Measurements from ENCODE around the gene ME3.

The ME3 gene

DNA sequence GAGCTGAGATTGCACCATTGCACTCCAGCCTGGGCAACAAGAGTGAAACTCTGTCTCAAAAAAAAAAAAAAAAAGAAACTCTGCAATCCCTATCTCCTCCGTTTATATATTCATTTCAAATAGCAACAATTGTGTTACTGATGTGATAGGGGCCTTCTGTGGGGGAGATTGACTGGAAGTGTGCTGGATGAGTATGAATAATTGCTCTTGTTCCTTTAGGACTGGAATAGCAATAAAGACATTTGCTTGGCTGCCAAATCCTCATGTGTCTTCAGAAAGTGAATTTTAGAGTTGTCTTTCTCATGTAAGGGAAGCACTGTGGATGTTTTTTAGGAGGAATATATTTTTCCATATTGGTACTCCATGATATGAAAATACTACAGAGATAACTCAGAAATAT lies 21.1 kb upstream of the ME3 start:
- in situ Hi-C loops (cut with MboI; ENCODE audit: low sequenced_read_pairs): no loop called here

DNA sequence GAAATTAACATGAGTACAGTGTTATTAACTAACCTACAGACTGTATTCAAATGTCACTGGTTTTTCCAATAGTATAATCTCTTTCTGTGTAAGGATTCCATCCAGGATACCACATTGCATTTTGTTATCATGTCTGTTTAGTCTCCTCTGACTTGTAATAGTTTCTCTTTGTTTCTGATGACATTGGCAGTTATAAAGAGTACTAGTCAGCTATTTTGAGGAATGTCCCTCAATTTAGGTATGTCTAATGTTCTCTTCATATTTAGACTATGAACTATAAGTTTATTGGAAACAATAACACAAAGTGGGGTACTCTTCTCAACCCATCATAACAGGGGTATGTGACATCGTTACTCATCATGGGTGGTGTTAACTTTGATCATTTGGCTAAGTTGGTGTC lies 20.3 kb upstream of the ME3 start:
- in situ Hi-C loops (cut with MboI; ENCODE audit: low sequenced_read_pairs): no loop called here

DNA sequence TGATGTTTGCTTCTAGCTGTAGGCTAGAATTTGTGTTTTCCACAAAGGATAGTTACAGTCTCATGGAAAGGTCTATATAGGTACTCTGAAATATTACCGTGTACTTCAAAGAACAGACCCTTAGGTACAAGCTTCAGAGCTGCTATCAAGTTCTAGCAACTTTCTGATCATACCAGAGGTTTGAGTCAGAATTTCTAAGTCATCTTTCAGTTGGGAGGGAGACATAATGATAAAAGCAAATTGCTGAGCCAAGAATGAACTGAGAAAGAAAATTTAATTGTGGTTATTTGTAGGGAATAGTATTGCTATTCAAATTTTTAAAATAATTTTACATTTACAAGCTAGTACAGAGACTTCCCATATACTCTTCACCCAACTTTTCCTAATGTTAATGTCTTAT lies 19.9 kb upstream of the ME3 start:
- in situ Hi-C loops (cut with MboI; ENCODE audit: low sequenced_read_pairs): no loop called here

DNA sequence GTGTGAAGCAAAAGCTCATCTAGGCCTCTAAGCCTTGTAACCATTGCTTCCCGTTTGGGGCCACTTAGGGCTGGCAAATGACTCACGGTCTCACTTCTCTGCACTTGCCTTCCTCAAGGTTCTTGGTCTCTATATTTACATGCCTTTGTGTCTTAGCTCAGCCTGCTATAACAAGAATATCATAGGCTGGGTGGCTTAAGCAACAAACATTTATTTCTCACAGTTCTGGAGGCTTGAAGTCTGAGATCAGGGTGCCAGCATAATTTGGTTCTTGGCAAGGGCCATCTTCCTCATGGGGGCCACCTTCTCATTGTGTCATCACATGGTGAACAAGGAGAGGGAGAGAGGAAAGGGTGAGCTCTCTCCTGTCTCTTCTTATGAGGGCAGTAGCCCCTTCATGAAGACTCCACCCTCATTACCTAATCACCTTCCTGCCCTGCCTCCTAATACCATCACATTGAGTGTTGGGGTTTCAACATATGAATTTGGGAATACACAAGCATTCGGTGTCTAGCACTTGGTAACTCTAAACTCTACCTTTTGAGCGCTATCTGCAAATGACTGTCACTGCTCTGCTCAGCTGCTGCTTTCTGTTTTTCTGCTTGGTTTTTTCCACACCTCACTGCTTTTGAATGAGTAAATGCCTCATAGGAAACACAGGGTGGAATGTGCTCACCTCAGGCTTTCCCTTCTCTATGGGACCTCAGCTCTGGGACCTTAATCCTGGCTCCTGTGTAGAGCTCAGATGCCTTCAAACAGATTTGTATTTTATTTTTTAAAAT lies 16.2 kb upstream of the ME3 start:
- in situ Hi-C loops (cut with MboI; ENCODE audit: low sequenced_read_pairs): no loop called here

DNA sequence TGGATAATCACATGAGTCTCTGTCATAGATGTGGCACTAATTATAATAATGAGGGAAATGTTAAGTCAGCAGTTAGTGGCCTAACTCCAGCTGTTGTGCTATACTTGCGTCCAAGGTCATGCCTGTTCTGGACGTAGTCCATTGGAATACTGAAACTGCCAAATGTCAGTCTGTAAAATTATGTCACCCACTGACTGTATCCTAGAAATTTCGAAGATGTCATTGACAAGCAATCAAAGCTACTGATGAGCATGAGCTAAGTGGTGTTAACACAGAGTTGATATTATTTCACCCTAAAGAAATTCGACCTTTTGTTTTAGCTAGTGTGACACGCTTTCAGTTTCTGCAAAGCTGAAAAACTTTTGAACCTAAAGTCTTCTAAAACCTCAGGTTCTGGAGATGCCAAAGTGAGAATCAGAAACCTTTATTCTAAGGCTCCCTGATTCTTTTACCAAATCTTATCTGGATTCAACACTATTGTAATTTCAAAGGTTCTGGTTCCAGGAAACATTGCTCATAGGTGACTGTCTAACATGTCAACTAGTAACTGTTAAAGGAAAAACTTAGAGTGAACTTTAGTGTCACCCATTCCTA lies 14.9 kb upstream of the ME3 start:
- in situ Hi-C loops (cut with MboI; ENCODE audit: low sequenced_read_pairs): no loop called here

DNA sequence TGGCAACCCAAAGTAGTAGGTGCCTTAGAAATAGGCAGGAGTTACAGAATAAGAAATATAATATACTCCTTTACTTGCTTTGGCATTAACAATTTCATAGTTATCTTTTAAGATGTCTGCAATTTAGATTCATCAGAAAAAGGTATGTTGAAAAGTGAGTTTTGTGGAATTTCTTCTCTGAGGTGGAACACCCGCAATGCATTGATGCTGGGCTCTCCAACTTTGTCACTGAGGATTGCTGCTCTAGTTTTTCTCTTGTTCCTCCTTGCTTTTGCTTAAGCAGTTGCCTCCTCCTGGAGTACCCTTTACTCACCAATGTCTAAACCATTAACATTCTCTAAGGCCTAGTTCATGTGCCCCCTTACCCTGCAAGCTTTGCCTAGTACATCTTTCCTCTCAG lies 14.1 kb upstream of the ME3 start:
- in situ Hi-C loops (cut with MboI; ENCODE audit: low sequenced_read_pairs): no loop called here

DNA sequence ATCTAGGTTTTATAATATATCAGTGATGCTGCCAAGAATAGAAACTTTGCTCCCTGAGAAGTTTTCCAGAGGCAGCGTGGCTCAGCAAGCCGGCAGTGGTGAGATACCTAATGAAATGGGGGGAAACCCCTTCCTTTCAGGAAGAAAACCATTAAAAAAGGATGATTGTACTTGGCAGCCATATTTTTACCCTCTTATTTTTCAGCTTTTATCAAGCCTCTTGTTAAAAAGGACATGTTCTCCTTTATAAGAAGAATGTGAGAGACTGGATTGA lies 9.0 kb upstream of the ME3 start:
- in situ Hi-C loops (cut with MboI; ENCODE audit: low sequenced_read_pairs): no loop called here

DNA sequence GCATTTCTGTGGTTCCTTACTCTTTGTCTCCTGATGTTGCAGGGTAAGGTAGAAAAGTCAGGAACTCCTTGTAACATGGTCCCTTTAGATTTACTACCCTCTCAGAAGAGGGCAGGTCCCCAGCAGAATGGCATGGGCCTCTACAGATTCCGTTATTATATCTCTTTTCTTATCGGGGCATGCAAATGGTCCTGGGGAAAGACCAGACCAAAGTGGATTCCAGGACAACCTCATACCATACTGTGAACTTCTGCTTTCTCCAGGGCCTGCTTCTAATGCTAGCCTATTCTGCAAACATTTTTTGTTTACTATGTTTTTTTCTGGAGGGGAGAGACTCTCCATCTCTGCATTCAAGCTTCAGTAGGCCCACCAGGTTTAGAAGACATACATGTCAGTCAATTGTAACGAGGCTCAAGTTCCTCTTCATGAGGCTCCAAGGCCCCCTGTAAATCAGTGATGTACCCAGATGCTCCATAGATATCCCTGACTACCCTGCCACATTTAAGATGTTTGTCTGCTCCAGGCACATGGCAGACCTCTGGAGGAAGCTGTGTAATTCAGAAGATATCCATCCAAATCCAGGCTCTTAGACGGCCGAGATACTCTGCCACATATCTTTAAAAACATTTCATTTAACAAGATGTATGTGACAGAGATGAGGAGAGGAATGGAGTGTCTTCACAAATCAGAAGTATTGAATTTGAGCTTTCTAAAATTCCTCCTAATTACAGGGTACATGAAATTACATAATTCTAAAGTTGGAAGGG lies 8.5 kb upstream of the ME3 start:
- in situ Hi-C loops (cut with MboI; ENCODE audit: low sequenced_read_pairs): no loop called here

DNA sequence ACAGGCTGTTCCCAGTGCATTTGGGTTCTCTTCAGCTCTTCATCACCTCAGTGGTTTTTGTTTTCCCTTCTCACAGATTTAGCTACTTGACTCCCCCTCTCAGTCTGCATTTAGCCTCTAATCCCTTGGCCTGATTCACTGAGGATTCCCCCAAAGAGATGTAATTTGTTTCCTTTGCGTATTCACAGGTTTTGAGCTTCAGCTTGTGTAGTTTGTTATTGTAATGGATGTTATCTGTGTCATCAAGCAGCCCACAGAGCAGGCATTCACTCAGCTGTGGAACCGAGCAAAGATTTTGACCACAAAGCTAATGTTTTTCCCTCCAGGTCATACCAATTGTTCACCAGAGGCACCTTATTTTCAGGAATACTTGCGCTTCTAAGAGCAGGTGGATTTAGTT lies 6.4 kb upstream of the ME3 start:
- in situ Hi-C loops (cut with MboI; ENCODE audit: low sequenced_read_pairs): no loop called here

DNA sequence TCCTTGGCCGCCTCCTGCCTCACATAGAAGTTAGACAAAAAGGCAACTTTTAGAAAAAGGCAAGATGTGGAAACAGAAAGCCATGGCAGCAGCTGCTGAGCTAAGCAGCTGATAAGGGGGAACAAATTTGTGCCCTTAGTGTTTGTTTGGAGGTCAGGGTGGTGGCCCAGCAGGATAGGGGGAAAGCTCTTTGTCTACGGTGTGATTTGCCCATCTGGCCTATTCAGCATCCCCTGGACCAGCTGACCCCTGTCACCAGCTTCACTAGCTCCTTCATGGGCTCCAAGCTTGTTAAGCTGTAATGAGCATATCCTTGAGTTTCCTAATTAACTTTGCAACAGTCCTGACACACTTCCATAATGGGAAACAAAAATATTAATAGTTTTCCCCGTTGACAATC lies 5.9 kb upstream of the ME3 start:
- in situ Hi-C loops (cut with MboI; ENCODE audit: low sequenced_read_pairs): no loop called here

DNA sequence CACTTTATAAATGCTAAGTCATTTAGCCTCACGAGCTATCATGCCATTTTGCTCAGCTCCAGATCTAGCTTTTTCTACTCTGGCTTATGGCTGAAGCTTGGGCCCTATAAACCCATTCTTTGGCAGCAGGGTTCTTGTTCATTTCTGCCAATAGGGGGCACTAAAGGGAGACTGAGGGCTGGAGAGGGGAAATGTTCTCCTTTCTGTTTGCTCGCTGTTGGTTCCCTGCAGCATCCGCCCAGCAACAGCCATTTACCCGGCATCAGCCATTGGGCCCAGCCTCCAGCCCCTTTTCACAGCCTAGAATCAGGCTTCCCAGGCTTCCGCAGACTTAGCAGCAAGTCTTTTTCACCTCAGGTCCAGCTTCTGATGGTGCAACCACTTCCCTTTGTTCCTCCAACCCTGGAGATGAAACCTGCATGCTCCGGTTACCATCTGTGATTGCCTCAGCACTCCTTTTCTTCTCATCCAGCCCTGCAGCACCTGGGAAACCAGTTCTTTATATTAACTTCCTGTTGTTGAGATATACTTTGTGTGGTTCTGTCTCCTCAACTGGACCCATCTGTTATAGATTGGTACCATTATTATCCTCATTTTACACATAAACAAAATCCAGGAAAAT lies 4.2 kb upstream of the ME3 start:
- in situ Hi-C loops (cut with MboI; ENCODE audit: low sequenced_read_pairs): no loop called here

DNA sequence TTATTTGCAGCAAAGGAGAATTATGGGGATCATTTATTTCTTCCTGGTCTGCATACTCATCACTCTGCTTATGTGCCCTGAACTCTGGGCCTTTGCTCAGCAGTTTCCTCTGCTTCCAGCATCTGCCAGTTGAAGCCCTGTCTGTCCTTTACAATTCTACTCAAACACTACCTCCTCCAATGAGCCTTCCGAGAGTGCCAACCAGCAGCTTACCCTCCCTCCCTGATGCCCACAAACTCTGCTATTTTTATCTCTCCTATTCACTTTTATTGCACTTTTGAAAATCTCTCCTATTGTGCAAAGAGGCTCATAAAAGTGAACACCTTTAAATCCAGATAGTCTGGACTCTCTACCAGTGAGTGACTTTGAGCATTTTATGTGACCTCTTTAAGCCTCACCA lies 3.6 kb upstream of the ME3 start:
- in situ Hi-C loops (cut with MboI; ENCODE audit: low sequenced_read_pairs): no loop called here

DNA sequence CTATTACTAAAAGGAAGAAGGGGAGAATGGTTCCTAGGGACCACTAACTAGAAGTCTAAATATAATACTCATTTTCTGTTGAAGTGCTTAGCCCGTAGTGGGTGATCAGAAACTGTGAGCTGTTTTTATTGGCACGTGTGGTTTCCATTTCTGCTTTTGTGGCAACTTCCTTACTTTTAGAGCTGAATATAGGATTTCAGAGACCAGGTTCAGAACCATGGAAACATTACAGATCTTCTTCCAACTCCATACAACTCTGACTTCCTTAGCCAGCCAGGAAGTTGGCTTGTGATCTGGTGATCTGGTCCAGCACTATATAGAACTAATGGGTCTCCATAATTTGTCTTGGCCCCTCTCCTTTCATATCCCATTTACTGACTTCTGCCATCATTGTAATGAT lies 2.6 kb upstream of the ME3 start:
- in situ Hi-C loops (cut with MboI; ENCODE audit: low sequenced_read_pairs): no loop called here

DNA sequence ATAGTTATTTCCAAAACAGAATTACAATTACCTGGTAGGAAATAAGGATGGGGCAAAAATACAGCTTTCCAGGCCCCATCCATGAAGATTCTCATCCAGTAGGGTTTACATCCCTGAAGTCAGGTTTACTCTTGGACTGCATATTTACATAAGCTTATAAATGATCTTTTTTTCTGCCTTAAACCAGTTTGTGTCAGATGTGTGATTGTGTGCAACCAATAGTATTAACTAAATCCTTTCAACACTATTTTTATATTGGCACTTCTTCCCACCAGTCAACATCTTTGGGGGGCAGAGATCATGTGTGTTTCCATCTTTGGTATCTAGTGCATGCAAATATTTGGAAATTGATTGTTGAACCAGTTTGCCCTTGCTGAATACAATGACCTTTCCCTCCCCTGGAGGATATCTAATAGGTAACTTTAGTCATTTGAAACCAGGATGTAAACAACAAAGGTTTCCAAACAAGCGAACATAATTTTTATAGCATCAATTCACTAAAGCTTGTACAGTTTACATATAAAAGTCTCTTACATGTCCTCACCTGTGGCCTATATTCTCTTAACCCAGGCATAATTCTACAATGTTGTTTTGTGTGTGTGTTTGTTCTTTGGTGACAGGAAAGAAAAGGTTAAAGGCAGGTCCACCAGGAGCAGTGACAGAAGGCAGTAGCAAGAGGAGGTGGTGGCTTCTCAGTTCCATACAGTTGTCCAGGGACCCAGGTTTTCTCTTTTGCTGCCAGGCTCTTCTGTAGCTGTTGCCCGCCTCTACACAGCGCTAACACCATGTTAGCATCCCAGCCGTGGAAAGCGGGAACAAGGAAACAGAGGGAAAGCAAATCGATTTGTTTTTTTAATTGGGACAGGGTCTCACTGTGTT lies 1.7 kb upstream of the ME3 start:
- in situ Hi-C loops (cut with MboI; ENCODE audit: low sequenced_read_pairs): no loop called here

DNA sequence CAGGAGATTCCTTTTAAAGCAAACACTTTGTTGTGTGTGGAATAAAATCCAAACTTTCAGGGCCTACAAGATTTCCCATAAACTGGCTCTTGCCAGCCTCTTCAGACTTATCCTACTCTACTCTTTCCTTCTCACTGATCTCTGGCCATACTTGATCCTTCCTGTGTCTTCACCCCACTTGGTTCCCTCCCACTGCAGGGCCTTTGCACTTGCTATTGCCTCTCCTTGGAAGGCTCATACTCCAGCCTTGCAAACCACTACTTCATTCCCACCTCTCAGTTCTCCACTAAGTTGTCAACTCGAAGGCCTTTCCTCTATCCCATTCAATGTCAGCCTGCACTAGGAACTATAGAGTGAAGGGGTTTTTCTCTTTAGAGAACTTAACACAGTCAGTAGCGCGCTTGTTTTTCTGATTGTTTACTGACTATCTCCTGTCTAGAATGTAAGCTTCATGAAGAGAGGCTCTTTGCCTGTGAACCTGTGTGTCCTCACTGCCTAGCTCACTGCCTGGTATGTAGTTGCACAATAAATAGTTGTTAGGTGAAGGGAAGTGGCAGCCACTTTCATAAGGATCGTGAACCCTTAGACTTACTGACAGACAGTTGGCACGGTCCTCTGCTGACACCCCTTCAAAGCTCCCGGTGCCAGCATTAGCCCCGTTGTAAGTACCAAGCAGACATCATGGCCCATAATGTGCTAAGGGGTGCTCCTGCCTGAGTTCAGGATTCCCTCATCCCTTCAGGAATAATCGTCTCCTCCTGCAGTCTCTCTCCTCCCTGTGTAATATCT lies 833 bp upstream of the ME3 start:
- in situ Hi-C loops (cut with MboI; ENCODE audit: low sequenced_read_pairs): no loop called here

DNA sequence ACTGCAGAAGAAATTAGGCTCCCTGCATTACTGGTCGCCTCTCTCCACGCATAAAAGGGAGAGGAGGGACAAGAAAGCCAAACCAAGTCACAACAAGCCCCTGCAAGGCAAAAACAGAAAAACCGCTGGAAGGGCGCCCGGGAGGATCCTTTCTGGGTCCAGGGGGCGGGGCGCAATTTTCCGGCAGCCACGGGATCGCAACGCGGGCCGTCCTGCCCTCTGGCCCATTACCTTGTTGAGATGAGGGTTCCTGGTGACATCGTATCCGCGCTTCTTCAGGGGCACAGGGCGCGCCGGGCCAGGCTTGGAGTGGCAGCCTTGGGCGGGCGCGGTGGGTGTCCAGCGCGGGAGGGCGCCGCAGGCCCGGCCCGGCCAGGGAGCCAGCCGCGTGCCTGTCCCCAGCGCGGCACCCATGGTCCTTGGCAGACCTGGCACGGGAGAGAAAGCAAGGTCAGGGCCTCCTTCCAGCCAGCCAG lies 847 bp downstream of the ME3 start:
- in situ Hi-C loops (cut with MboI; ENCODE audit: low sequenced_read_pairs): no loop called here

DNA sequence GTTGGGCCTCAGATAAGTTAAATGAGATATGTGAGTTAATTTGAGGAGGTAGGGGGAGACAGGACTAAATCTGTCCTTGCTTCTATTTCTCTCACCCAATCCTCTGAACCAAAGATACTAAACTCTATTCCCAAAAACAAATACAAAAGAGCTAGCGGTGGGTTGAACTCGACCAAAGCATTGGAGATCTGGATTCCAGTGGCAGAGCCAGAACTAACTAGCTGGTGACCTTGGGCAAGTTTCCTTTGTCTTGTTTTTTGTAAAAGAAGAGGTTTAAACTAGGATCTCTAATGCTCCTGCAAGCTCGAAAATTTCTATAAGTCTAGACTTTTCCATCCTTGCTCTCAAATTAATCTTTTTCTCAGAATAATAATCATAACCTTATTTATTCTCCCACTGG lies 1.5 kb downstream of the ME3 start:
- in situ Hi-C loops (cut with MboI; ENCODE audit: low sequenced_read_pairs): no loop called here

DNA sequence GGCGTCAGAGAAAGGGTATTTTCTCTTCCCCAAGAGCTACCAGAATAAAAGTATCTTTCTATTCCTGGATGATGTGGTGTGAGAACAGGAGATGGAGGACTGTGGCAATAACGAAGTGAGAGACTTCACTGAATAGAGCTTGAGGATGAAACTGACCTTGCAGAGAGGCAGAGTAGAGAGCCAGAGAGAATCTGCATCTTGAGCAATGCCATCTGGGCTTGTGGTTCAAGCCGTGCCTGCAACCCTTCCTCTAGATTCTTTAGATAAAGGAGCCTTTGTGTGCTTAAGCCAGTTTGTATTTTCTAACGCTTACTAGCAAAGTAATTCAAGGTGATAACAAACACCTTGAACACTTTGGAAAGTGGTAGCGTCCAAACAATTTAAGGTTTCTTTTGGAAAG lies 2.2 kb downstream of the ME3 start:
- in situ Hi-C loops (cut with MboI; ENCODE audit: low sequenced_read_pairs): no loop called here

DNA sequence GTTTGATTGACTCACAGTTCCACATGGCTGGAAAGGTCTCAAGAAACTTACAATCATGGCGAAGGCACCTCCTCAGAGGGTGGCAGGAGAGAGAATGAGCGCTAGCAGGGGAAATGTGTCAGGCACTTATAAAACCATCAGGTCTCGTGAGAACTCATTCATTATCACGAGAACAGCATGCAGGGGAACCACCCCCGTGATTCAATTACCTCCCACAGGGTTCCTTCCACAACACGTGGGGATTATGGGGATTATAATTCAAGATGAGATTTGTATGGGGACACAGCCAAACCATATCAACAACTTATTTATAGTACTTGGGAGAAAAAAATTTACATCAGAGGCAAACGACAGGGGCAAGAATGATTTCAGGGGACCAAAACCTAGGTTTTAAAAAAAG lies 3.0 kb downstream of the ME3 start:
- in situ Hi-C loops (cut with MboI; ENCODE audit: low sequenced_read_pairs): no loop called here

DNA sequence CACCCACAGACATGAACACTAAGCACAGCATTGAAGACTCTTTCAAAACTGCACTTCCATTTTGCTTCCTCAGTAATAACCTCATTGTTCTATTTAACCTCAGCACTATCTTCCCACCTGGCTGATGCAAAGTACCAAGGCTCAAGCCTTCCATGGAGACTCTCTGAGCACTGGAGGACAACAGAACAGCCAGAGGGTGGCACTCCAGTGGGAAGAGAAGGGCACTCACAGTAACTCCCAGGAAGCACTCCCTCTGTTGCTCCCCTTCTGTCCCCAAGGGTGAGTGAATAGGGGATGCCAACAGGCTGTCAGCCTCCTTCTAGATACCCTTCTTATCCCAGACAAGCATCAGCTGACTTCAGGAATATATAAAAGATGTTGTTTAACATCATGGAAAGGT lies 3.5 kb downstream of the ME3 start:
- in situ Hi-C loops (cut with MboI; ENCODE audit: low sequenced_read_pairs): no loop called here
